SK-N-SH (cell line): ENCODE results near the gene ATXN10.

Source experiments
- CHD2 ChIP-seq: fragments of 150-350 bp; IDR thresholded peaks from 2 replicates; pipeline ENCODE4 v1.6.1; 2018; ENCODE audit warnings: low read length; ENCODE audit not compliant: partially characterized antibody
- CTCF ChIP-seq: fragments of 200-600 bp; sonication (generic); IDR thresholded peaks from 2 replicates; pipeline ENCODE4 v1.6.1; 2017; ENCODE audit warnings: antibody characterized with exemption, mild to moderate bottlenecking, moderate library complexity
- EZH2phosphoT487 ChIP-seq: fragments of 200-600 bp; sonication (generic); IDR thresholded peaks from 2 replicates; pipeline ENCODE4 v1.6.1; 2017; ENCODE audit warnings: low read depth, mixed run types, mild to moderate bottlenecking, antibody characterized with exemption, moderate library complexity, borderline replicate concordance
- GABPA ChIP-seq: IDR thresholded peaks from 2 replicates; pipeline ENCODE4 v1.4.0; 2012; ENCODE audit warnings: low read depth, mild to moderate bottlenecking
- MEF2A ChIP-seq: IDR thresholded peaks from 2 replicates; pipeline ENCODE4 v1.4.0; 2012; ENCODE audit warnings: low read depth, borderline replicate concordance
- POLR2AphosphoS5 ChIP-seq: IDR thresholded peaks from 2 replicates; pipeline ENCODE4 v1.6.1; 2012; ENCODE audit warnings: low read depth, low read length
- RFX5 ChIP-seq: IDR thresholded peaks from 2 replicates; pipeline ENCODE4 v1.6.1; 2012; ENCODE audit warnings: mild to moderate bottlenecking, improper control_type of control experiment, low read length
- SIN3A ChIP-seq: IDR thresholded peaks from 2 replicates; pipeline ENCODE4 v1.6.1; 2012; ENCODE audit warnings: low read depth, mild to moderate bottlenecking, low read length, moderate library complexity, borderline replicate concordance
- SMC3 ChIP-seq: IDR thresholded peaks from 2 replicates; pipeline ENCODE4 v1.6.1; 2012; ENCODE audit warnings: low read depth, low read length, improper control_type of control experiment
- YY1 ChIP-seq: IDR thresholded peaks from 2 replicates; pipeline ENCODE4 v1.4.0; 2012; ENCODE audit warnings: low read depth, mild to moderate bottlenecking

- TF ChIP-seq CTCF = no peak
- TF ChIP-seq MEF2A = no peak
- no peak for TF ChIP-seq SIN3A
- no peak for TF ChIP-seq RFX5
- TF ChIP-seq CHD2 = no peak
- no peak for TF ChIP-seq YY1
- TF ChIP-seq GABPA = no peak
- no peak for TF ChIP-seq POLR2AphosphoS5
- TF ChIP-seq SMC3 = no peak
- no peak for TF ChIP-seq EZH2phosphoT487
These were observed 66.6 kb downstream of the ATXN10 start for GRCh38 chr22:45738206-45738605.
